ENCODE measurements around the gene USH2A. TPM values are rescaled to one million over a fixed set of nuclear protein-coding genes. Genes with fewer than 3 reads are reported as not detected.

The USH2A gene
- polyA plus RNA-seq, 1 donor from 2014 or later, result 0.17 TPM

- Histone ChIP-seq H3K9me3 (ENCODE audit: low read length) (no peaks in the 10 kb centered on the region), H3K9me2 (ENCODE audit: insufficient read depth, low read length) (no peaks in the 10 kb centered on the region), H3F3A (ENCODE audit: insufficient read depth, low read length, poor library complexity, severe bottlenecking) (no peaks in the 10 kb centered on the region), H3K27me3 (ENCODE audit: insufficient read depth, low read depth, low read length) (no peaks in the 10 kb centered on the region), H3K9ac (ENCODE audit: low read length) (no peak overlapping the region), H3K36me3 (ENCODE audit: insufficient read depth, low read length) (no peaks in the 10 kb centered on the region), H3K79me2 (replicated peaks; ENCODE audit: insufficient read depth, low read length) (no peaks in the 10 kb centered on the region), H3K4me2 (ENCODE audit: low read length) (no peak overlapping the region), H4K20me1 (ENCODE audit: insufficient read depth) (no peaks in the 10 kb centered on the region), H3K27ac (ENCODE audit: low read length) (no peak overlapping the region), H3K4me3 (ENCODE audit: low read length) (no peak overlapping the region), H2AFZ (ENCODE audit: low read depth, low read length) (no peak overlapping the region)
- TF ChIP-seq, protein P1, sequence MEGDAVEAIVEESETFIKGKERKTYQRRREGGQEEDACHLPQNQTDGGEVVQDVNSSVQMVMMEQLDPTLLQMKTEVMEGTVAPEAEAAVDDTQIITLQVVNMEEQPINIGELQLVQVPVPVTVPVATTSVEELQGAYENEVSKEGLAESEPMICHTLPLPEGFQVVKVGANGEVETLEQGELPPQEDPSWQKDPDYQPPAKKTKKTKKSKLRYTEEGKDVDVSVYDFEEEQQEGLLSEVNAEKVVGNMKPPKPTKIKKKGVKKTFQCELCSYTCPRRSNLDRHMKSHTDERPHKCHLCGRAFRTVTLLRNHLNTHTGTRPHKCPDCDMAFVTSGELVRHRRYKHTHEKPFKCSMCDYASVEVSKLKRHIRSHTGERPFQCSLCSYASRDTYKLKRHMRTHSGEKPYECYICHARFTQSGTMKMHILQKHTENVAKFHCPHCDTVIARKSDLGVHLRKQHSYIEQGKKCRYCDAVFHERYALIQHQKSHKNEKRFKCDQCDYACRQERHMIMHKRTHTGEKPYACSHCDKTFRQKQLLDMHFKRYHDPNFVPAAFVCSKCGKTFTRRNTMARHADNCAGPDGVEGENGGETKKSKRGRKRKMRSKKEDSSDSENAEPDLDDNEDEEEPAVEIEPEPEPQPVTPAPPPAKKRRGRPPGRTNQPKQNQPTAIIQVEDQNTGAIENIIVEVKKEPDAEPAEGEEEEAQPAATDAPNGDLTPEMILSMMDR (IDR thresholded peaks at IDR 0.05; ENCODE audit: poor library complexity, severe bottlenecking), result no peak
- TF ChIP-seq SMC3 (conservative IDR thresholded peaks at IDR 0.05; ENCODE audit: poor library complexity) (no peak), POLR2AphosphoS5 (IDR thresholded peaks at IDR 0.05) (no peak), TAF1 (IDR thresholded peaks at IDR 0.05; ENCODE audit: low read depth) (no peak), EP300 (conservative IDR thresholded peaks at IDR 0.05; ENCODE audit: poor library complexity, severe bottlenecking) (no peak), RAD21 (conservative IDR thresholded peaks at IDR 0.05) (no peak)
- TF ChIP-seq, protein P2, sequence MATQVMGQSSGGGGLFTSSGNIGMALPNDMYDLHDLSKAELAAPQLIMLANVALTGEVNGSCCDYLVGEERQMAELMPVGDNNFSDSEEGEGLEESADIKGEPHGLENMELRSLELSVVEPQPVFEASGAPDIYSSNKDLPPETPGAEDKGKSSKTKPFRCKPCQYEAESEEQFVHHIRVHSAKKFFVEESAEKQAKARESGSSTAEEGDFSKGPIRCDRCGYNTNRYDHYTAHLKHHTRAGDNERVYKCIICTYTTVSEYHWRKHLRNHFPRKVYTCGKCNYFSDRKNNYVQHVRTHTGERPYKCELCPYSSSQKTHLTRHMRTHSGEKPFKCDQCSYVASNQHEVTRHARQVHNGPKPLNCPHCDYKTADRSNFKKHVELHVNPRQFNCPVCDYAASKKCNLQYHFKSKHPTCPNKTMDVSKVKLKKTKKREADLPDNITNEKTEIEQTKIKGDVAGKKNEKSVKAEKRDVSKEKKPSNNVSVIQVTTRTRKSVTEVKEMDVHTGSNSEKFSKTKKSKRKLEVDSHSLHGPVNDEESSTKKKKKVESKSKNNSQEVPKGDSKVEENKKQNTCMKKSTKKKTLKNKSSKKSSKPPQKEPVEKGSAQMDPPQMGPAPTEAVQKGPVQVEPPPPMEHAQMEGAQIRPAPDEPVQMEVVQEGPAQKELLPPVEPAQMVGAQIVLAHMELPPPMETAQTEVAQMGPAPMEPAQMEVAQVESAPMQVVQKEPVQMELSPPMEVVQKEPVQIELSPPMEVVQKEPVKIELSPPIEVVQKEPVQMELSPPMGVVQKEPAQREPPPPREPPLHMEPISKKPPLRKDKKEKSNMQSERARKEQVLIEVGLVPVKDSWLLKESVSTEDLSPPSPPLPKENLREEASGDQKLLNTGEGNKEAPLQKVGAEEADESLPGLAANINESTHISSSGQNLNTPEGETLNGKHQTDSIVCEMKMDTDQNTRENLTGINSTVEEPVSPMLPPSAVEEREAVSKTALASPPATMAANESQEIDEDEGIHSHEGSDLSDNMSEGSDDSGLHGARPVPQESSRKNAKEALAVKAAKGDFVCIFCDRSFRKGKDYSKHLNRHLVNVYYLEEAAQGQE (IDR thresholded peaks at IDR 0.05; ENCODE audit: borderline replicate concordance), result no peak
Observed at GRCh38 chr1:215780641-215781040, 642.6 kb downstream of the USH2A start.

DNA sequence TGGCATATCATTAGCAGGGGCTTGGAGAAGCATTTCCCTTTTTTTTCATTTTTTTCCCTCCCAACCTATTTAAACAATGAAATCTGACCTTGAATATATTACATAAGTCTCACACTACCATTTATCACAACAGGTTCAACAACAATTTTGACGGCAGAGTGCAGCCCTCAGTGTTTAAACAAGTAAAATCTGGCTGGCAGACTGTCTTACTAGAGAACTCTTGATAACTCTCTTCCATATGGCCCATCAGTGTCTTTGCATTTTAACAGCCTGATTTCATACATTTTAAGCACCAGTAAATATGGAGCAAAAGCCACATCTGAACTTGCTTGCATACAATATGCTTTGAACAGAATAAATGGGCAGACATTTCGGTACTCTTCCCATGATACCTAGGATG is 643.1 kb downstream of the USH2A start:
- Histone ChIP-seq H4K20me1 (ENCODE audit: insufficient read depth) (no peaks in the 10 kb centered on the region), H3K27ac (ENCODE audit: low read length) (no peak overlapping the region), H3F3A (ENCODE audit: insufficient read depth, low read length, poor library complexity, severe bottlenecking) (no peaks in the 10 kb centered on the region), H2AFZ (ENCODE audit: low read depth, low read length) (no peak overlapping the region), H3K4me2 (ENCODE audit: low read length) (no peak overlapping the region), H3K36me3 (ENCODE audit: insufficient read depth, low read length) (no peaks in the 10 kb centered on the region), H3K9me2 (ENCODE audit: insufficient read depth, low read length) (no peaks in the 10 kb centered on the region), H3K27me3 (ENCODE audit: insufficient read depth, low read depth, low read length) (no peaks in the 10 kb centered on the region), H3K9me3 (ENCODE audit: low read length) (no peaks in the 10 kb centered on the region), H3K9ac (ENCODE audit: low read length) (no peak overlapping the region), H3K79me2 (replicated peaks; ENCODE audit: insufficient read depth, low read length) (no peaks in the 10 kb centered on the region), H3K4me3 (ENCODE audit: low read length) (no peak overlapping the region)
- TF ChIP-seq TAF1 (IDR thresholded peaks at IDR 0.05; ENCODE audit: low read depth), result no peak
- no peak for TF ChIP-seq MXI1 (conservative IDR thresholded peaks at IDR 0.05; ENCODE audit: poor library complexity, severe bottlenecking)
- no peak for TF ChIP-seq RAD21 (conservative IDR thresholded peaks at IDR 0.05)
- TF ChIP-seq SMC3 (conservative IDR thresholded peaks at IDR 0.05; ENCODE audit: poor library complexity), result no peak
- TF ChIP-seq POLR2AphosphoS5 (IDR thresholded peaks at IDR 0.05), result no peak

GRCh38 chr1:215779729-215780128 is 643.5 kb downstream of the USH2A start:
- H3K36me3 ChIP-seq (ENCODE audit: insufficient read depth, low read length), result no peaks in the 10 kb centered on the region
- TF ChIP-seq POLR2AphosphoS5 (IDR thresholded peaks at IDR 0.05) (no peak), RAD21 (conservative IDR thresholded peaks at IDR 0.05) (no peak), TAF1 (IDR thresholded peaks at IDR 0.05; ENCODE audit: low read depth) (no peak), EP300 (conservative IDR thresholded peaks at IDR 0.05; ENCODE audit: poor library complexity, severe bottlenecking) (no peak), SMC3 (conservative IDR thresholded peaks at IDR 0.05; ENCODE audit: poor library complexity) (no peak), EZH2 (IDR thresholded peaks at IDR 0.05; ENCODE audit: borderline replicate concordance, insufficient read depth, low read length, poor library complexity, severe bottlenecking) (no peak), MXI1 (conservative IDR thresholded peaks at IDR 0.05; ENCODE audit: poor library complexity, severe bottlenecking) (no peak)
- TF ChIP-seq, protein P2 (IDR thresholded peaks at IDR 0.05; ENCODE audit: borderline replicate concordance), result no peak
- TF ChIP-seq, protein P1 (IDR thresholded peaks at IDR 0.05; ENCODE audit: poor library complexity, severe bottlenecking), result no peak
- no peaks in the 10 kb centered on the region for H3F3A ChIP-seq (ENCODE audit: insufficient read depth, low read length, poor library complexity, severe bottlenecking)
- H2AFZ ChIP-seq (ENCODE audit: low read depth, low read length), result no peak overlapping the region
- no peak overlapping the region for H3K4me2 ChIP-seq (ENCODE audit: low read length)
- no peaks in the 10 kb centered on the region for H4K20me1 ChIP-seq (ENCODE audit: insufficient read depth)
- H3K27ac ChIP-seq (ENCODE audit: low read length), result no peak overlapping the region
- H3K27me3 ChIP-seq (ENCODE audit: insufficient read depth, low read depth, low read length), result no peaks in the 10 kb centered on the region
- H3K9me3 ChIP-seq (ENCODE audit: low read length), result no peaks in the 10 kb centered on the region
- H3K79me2 ChIP-seq (replicated peaks; ENCODE audit: insufficient read depth, low read length), result no peaks in the 10 kb centered on the region
- no peaks in the 10 kb centered on the region for H3K9me2 ChIP-seq (ENCODE audit: insufficient read depth, low read length)
- no peak overlapping the region for H3K4me3 ChIP-seq (ENCODE audit: low read length)
- H3K9ac ChIP-seq (ENCODE audit: low read length), result no peak overlapping the region
